ENCODE data around the gene EXOSC1.
"Not testable (repeated sequence)": the region's sequence is repeated elsewhere in the genome, so short reads cannot be mapped to it uniquely, and the experiment has no call there.

Gene EXOSC1

GRCh38 chr10:97475936-97476594 is 30.3 kb upstream of the EXOSC1 start:
- Histone ChIP-seq H3K4me3 (ENCODE audit: low read length) (no peak overlapping the region), H3K4me1 (ENCODE audit: control insufficient read depth, insufficient read depth, low read length) (no peaks in the 10 kb centered on the region), H3K9ac (ENCODE audit: low read length) (no peak overlapping the region), H3K9me3 (ENCODE audit: control insufficient read depth, low read length) (no peaks in the 10 kb centered on the region), H3K36me3 (ENCODE audit: control insufficient read depth, insufficient read depth, low read length) (peaks cover 14% of the 10 kb centered on the region), H3K27me3 (ENCODE audit: control insufficient read depth, insufficient read depth, low read length) (no peaks in the 10 kb centered on the region)

GRCh38 chr10:97474918-97475317 is 29.1 kb upstream of the EXOSC1 start:
- Histone ChIP-seq H3K4me1 (ENCODE audit: control insufficient read depth, insufficient read depth, low read length) (no peaks in the 10 kb centered on the region), H3K9me3 (ENCODE audit: control insufficient read depth, low read length) (no peaks in the 10 kb centered on the region), H3K9ac (ENCODE audit: low read length) (no peak overlapping the region), H3K36me3 (ENCODE audit: control insufficient read depth, insufficient read depth, low read length) (peaks cover 14% of the 10 kb centered on the region), H3K4me3 (ENCODE audit: low read length) (no peak overlapping the region), H3K27me3 (ENCODE audit: control insufficient read depth, insufficient read depth, low read length) (no peaks in the 10 kb centered on the region)

- peaks cover 18% of the 10 kb centered on the region for H3K36me3 ChIP-seq (ENCODE audit: control insufficient read depth, insufficient read depth, low read length)
- H3K27me3 ChIP-seq (ENCODE audit: control insufficient read depth, insufficient read depth, low read length); H3K4me3 ChIP-seq (ENCODE audit: low read length); H3K9ac ChIP-seq (ENCODE audit: low read length); H3K9me3 ChIP-seq (ENCODE audit: control insufficient read depth, low read length); H3K4me1 ChIP-seq (ENCODE audit: control insufficient read depth, insufficient read depth, low read length): not testable (repeated sequence)
Measured at GRCh38 chr10:97468781-97469180, 23.0 kb upstream of the EXOSC1 start.

- no peak overlapping the region for H3K4me3 ChIP-seq (ENCODE audit: low read length)
- H3K27me3 ChIP-seq (ENCODE audit: control insufficient read depth, insufficient read depth, low read length), result no peaks in the 10 kb centered on the region
- peaks cover 18% of the 10 kb centered on the region for H3K36me3 ChIP-seq (ENCODE audit: control insufficient read depth, insufficient read depth, low read length)
- H3K9me3 ChIP-seq (ENCODE audit: control insufficient read depth, low read length), result no peaks in the 10 kb centered on the region
- no peak overlapping the region for H3K9ac ChIP-seq (ENCODE audit: low read length)
- no peaks in the 10 kb centered on the region for H3K4me1 ChIP-seq (ENCODE audit: control insufficient read depth, insufficient read depth, low read length)
Measured at GRCh38 chr10:97468162-97468561, 22.4 kb upstream of the EXOSC1 start.

- Histone ChIP-seq H3K36me3 (ENCODE audit: control insufficient read depth, insufficient read depth, low read length) (peaks cover 18% of the 10 kb centered on the region), H3K27me3 (ENCODE audit: control insufficient read depth, insufficient read depth, low read length) (no peaks in the 10 kb centered on the region), H3K9me3 (ENCODE audit: control insufficient read depth, low read length) (no peaks in the 10 kb centered on the region), H3K4me1 (ENCODE audit: control insufficient read depth, insufficient read depth, low read length) (no peaks in the 10 kb centered on the region), H3K4me3 (ENCODE audit: low read length) (no peak overlapping the region), H3K9ac (ENCODE audit: low read length) (no peak overlapping the region)
Measured at GRCh38 chr10:97466755-97467154, 20.9 kb upstream of the EXOSC1 start.

GRCh38 chr10:97465982-97466381 is 20.2 kb upstream of the EXOSC1 start:
- no peaks in the 10 kb centered on the region for H3K27me3 ChIP-seq (ENCODE audit: control insufficient read depth, insufficient read depth, low read length)
- H3K36me3 ChIP-seq (ENCODE audit: control insufficient read depth, insufficient read depth, low read length), result peaks cover 18% of the 10 kb centered on the region
- H3K4me3 ChIP-seq (ENCODE audit: low read length), result no peak overlapping the region
- no peaks in the 10 kb centered on the region for H3K9me3 ChIP-seq (ENCODE audit: control insufficient read depth, low read length)
- H3K4me1 ChIP-seq (ENCODE audit: control insufficient read depth, insufficient read depth, low read length), result no peaks in the 10 kb centered on the region
- H3K9ac ChIP-seq (ENCODE audit: low read length), result no peak overlapping the region

- H3K36me3 ChIP-seq (ENCODE audit: control insufficient read depth, insufficient read depth, low read length), result peaks cover 16% of the 10 kb centered on the region
- H3K9me3 ChIP-seq (ENCODE audit: control insufficient read depth, low read length), result no peaks in the 10 kb centered on the region
- no peaks in the 10 kb centered on the region for H3K4me1 ChIP-seq (ENCODE audit: control insufficient read depth, insufficient read depth, low read length)
- no peak overlapping the region for H3K4me3 ChIP-seq (ENCODE audit: low read length)
- no peak overlapping the region for H3K9ac ChIP-seq (ENCODE audit: low read length)
- H3K27me3 ChIP-seq (ENCODE audit: control insufficient read depth, insufficient read depth, low read length), result no peaks in the 10 kb centered on the region
Measured at GRCh38 chr10:97464226-97464625, 18.4 kb upstream of the EXOSC1 start.

- Histone ChIP-seq H3K9ac (ENCODE audit: low read length) (no peak overlapping the region), H3K36me3 (ENCODE audit: control insufficient read depth, insufficient read depth, low read length) (peaks cover 23% of the 10 kb centered on the region)
Measured at GRCh38 chr10:97463363-97464132, 17.7 kb upstream of the EXOSC1 start.

GRCh38 chr10:97462309-97462708 is 16.5 kb upstream of the EXOSC1 start:
- Histone ChIP-seq H3K27me3 (ENCODE audit: control insufficient read depth, insufficient read depth, low read length) (no peaks in the 10 kb centered on the region), H3K4me1 (ENCODE audit: control insufficient read depth, insufficient read depth, low read length) (no peaks in the 10 kb centered on the region), H3K36me3 (ENCODE audit: control insufficient read depth, insufficient read depth, low read length) (peaks cover 22% of the 10 kb centered on the region), H3K4me3 (ENCODE audit: low read length) (no peak overlapping the region), H3K9me3 (ENCODE audit: control insufficient read depth, low read length) (no peaks in the 10 kb centered on the region), H3K9ac (ENCODE audit: low read length) (no peak overlapping the region)

More at GRCh38 chr10:97463363-97464132, 17.7 kb upstream of the EXOSC1 start:
- no peaks in the 10 kb centered on the region for H3K27me3 ChIP-seq (ENCODE audit: control insufficient read depth, insufficient read depth, low read length)
- H3K4me3 ChIP-seq (ENCODE audit: low read length), result no peak overlapping the region
- H3K9me3 ChIP-seq (ENCODE audit: control insufficient read depth, low read length), result no peaks in the 10 kb centered on the region
- no peaks in the 10 kb centered on the region for H3K4me1 ChIP-seq (ENCODE audit: control insufficient read depth, insufficient read depth, low read length)

GRCh38 chr10:97459933-97460332 is 14.1 kb upstream of the EXOSC1 start:
- H3K9ac ChIP-seq (ENCODE audit: low read length), result no peak overlapping the region
- H3K36me3 ChIP-seq (ENCODE audit: control insufficient read depth, insufficient read depth, low read length), result peaks cover 23% of the 10 kb centered on the region
- H3K27me3 ChIP-seq (ENCODE audit: control insufficient read depth, insufficient read depth, low read length), result no peaks in the 10 kb centered on the region
- H3K9me3 ChIP-seq (ENCODE audit: control insufficient read depth, low read length), result no peaks in the 10 kb centered on the region
- peaks cover 3% of the 10 kb centered on the region for H3K4me1 ChIP-seq (ENCODE audit: control insufficient read depth, insufficient read depth, low read length)
- H3K4me3 ChIP-seq (ENCODE audit: low read length), result no peak overlapping the region

GRCh38 chr10:97459111-97459510 is 13.3 kb upstream of the EXOSC1 start:
- H3K27me3 ChIP-seq (ENCODE audit: control insufficient read depth, insufficient read depth, low read length), result no peaks in the 10 kb centered on the region
- H3K9me3 ChIP-seq (ENCODE audit: control insufficient read depth, low read length), result no peaks in the 10 kb centered on the region
- H3K4me1 ChIP-seq (ENCODE audit: control insufficient read depth, insufficient read depth, low read length), result peaks cover 8% of the 10 kb centered on the region
- H3K9ac ChIP-seq (ENCODE audit: low read length), result no peak overlapping the region
- H3K4me3 ChIP-seq (ENCODE audit: low read length), result no peak overlapping the region
- H3K36me3 ChIP-seq (ENCODE audit: control insufficient read depth, insufficient read depth, low read length), result peaks cover 23% of the 10 kb centered on the region

- no peak overlapping the region for H3K9ac ChIP-seq (ENCODE audit: low read length)
Measured at GRCh38 chr10:97456686-97457065, 10.9 kb upstream of the EXOSC1 start.

More at GRCh38 chr10:97456686-97457065, 10.9 kb upstream of the EXOSC1 start:
- Histone ChIP-seq H3K4me3 (ENCODE audit: low read length) (no peak overlapping the region), H3K9me3 (ENCODE audit: control insufficient read depth, low read length) (no peaks in the 10 kb centered on the region), H3K4me1 (ENCODE audit: control insufficient read depth, insufficient read depth, low read length) (peaks cover 8% of the 10 kb centered on the region), H3K27me3 (ENCODE audit: control insufficient read depth, insufficient read depth, low read length) (no peaks in the 10 kb centered on the region), H3K36me3 (ENCODE audit: control insufficient read depth, insufficient read depth, low read length) (peaks cover 23% of the 10 kb centered on the region)
